SK-N-SH (cell line): ENCODE data around the gene TMPRSS6.

Experiments used
- EZH2phosphoT487 ChIP-seq: fragments of 200-600 bp; sonication (generic); IDR thresholded peaks from 2 replicates; pipeline ENCODE4 v1.6.1; 2017; ENCODE audit warnings: low read depth, mixed run types, mild to moderate bottlenecking, antibody characterized with exemption, moderate library complexity, borderline replicate concordance
- JUND ChIP-seq: IDR thresholded peaks from 2 replicates; pipeline ENCODE4 v1.4.0; 2012
- YY1 ChIP-seq: IDR thresholded peaks from 2 replicates; pipeline ENCODE4 v1.4.0; 2012; ENCODE audit warnings: low read depth, mild to moderate bottlenecking
- TF ChIP-seq, protein P1 (sequence below): fragments of 200-600 bp; sonication (generic); IDR thresholded peaks from 2 replicates; pipeline ENCODE4 v1.6.1; 2017; ENCODE audit warnings: antibody characterized with exemption, mild to moderate bottlenecking, moderate library complexity
- TF ChIP-seq, protein P2 (sequence below): IDR thresholded peaks from 2 replicates; pipeline ENCODE4 v1.4.0; 2012; ENCODE audit warnings: low read depth, borderline replicate concordance

- TF ChIP-seq, protein P1, sequence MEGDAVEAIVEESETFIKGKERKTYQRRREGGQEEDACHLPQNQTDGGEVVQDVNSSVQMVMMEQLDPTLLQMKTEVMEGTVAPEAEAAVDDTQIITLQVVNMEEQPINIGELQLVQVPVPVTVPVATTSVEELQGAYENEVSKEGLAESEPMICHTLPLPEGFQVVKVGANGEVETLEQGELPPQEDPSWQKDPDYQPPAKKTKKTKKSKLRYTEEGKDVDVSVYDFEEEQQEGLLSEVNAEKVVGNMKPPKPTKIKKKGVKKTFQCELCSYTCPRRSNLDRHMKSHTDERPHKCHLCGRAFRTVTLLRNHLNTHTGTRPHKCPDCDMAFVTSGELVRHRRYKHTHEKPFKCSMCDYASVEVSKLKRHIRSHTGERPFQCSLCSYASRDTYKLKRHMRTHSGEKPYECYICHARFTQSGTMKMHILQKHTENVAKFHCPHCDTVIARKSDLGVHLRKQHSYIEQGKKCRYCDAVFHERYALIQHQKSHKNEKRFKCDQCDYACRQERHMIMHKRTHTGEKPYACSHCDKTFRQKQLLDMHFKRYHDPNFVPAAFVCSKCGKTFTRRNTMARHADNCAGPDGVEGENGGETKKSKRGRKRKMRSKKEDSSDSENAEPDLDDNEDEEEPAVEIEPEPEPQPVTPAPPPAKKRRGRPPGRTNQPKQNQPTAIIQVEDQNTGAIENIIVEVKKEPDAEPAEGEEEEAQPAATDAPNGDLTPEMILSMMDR = no peak
- TF ChIP-seq, protein P2, sequence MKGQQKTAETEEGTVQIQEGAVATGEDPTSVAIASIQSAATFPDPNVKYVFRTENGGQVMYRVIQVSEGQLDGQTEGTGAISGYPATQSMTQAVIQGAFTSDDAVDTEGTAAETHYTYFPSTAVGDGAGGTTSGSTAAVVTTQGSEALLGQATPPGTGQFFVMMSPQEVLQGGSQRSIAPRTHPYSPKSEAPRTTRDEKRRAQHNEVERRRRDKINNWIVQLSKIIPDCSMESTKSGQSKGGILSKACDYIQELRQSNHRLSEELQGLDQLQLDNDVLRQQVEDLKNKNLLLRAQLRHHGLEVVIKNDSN = no peak
- TF ChIP-seq YY1 (no peak), JUND (no peak), EZH2phosphoT487 (no peak)
Observed at GRCh38 chr22:37079668-37080171, 29.8 kb downstream of the TMPRSS6 start.
